ENCODE measurements around the gene JAZF1. TPM values are rescaled to one million over a fixed set of nuclear protein-coding genes. Genes with fewer than 3 reads are reported as not detected.

Gene JAZF1
- total RNA-seq, 1 experiment from 2014 or later: 3.4 TPM

DNA sequence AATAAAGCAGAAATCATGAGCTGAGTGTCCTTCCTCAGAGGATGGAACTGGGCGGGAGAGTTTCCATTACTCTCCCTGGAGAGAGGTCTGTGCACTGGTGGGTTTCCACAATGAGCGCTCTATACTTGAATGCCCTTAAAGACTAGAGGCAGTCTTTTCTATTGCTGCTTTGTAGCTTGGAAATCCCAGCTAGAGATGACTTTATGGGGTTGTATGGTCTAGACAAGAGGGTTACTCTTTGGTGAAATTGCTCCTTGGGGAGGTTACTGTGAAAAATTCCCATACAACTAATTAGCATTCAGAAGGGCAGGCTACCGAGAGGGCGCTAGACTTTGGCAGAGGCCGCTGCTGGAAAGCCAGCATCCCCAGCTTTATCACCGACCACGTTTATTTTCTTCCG lies 303.8 kb downstream of the JAZF1 start (continued):
- TF ChIP-seq, protein P1, sequence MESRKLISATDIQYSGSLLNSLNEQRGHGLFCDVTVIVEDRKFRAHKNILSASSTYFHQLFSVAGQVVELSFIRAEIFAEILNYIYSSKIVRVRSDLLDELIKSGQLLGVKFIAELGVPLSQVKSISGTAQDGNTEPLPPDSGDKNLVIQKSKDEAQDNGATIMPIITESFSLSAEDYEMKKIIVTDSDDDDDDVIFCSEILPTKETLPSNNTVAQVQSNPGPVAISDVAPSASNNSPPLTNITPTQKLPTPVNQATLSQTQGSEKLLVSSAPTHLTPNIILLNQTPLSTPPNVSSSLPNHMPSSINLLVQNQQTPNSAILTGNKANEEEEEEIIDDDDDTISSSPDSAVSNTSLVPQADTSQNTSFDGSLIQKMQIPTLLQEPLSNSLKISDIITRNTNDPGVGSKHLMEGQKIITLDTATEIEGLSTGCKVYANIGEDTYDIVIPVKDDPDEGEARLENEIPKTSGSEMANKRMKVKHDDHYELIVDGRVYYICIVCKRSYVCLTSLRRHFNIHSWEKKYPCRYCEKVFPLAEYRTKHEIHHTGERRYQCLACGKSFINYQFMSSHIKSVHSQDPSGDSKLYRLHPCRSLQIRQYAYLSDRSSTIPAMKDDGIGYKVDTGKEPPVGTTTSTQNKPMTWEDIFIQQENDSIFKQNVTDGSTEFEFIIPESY (IDR thresholded peaks at IDR 0.05; ENCODE audit: extremely low read depth, insufficient replicate concordance, low read length): no peak
- TF ChIP-seq, protein P2, sequence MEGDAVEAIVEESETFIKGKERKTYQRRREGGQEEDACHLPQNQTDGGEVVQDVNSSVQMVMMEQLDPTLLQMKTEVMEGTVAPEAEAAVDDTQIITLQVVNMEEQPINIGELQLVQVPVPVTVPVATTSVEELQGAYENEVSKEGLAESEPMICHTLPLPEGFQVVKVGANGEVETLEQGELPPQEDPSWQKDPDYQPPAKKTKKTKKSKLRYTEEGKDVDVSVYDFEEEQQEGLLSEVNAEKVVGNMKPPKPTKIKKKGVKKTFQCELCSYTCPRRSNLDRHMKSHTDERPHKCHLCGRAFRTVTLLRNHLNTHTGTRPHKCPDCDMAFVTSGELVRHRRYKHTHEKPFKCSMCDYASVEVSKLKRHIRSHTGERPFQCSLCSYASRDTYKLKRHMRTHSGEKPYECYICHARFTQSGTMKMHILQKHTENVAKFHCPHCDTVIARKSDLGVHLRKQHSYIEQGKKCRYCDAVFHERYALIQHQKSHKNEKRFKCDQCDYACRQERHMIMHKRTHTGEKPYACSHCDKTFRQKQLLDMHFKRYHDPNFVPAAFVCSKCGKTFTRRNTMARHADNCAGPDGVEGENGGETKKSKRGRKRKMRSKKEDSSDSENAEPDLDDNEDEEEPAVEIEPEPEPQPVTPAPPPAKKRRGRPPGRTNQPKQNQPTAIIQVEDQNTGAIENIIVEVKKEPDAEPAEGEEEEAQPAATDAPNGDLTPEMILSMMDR (IDR thresholded peaks at IDR 0.05 in 2 of 3, conservative IDR thresholded peaks at IDR 0.05 in 1 of 3; ENCODE audit: borderline replicate concordance in 1 of 3, insufficient read depth in 1 of 3, low read depth in 2 of 3, low read length in 2 of 3): no peak
- TF ChIP-seq FOSL1 (IDR thresholded peaks at IDR 0.05; ENCODE audit: low read depth): no peak
- TF ChIP-seq SIN3A (IDR thresholded peaks at IDR 0.05; ENCODE audit: low read depth): no peak

DNA sequence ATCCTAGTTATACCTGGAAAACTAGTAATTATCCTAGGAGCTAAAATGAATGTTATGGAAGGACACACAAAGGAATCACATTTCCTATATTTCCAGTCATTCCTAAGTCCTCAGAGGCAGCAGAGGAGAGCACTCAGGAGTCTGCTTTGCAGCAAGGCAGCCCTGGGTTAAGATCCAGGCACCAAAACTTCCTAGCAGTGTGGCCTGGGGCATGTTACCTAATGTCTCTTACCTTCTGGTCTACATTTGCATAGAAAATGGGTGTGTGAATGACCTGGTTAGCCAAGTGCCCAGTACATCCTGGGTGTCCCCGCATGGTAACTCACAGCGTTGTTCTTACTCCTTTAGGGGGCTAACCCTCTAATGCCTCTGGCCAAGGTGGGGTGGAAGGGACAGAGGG lies 304.8 kb downstream of the JAZF1 start:
- no peaks in the 10 kb centered on the region for H3K9me3 ChIP-seq (ENCODE audit: control insufficient read depth in 1 of 2, insufficient read depth in 1 of 2, low read depth in 1 of 2, low read length in 2 of 2)
- ATAC-seq (no peak), DNase-seq (ENCODE audit: low read depth, low spot score) (no peak)
- no peaks in the 10 kb centered on the region for H4K20me1 ChIP-seq (ENCODE audit: insufficient read depth)
- H3K4me1 ChIP-seq (ENCODE audit: control insufficient read depth in 1 of 2, insufficient read depth in 2 of 2, low read length in 2 of 2): peaks cover 6 to 8% of the 10 kb centered on the region in 2 experiments; a peak in 2 of 4 replicates
- no peaks in the 10 kb centered on the region for H3K36me3 ChIP-seq (ENCODE audit: control insufficient read depth in 1 of 2, insufficient read depth in 2 of 2, low read length in 2 of 2)
- H3K79me2 ChIP-seq (ENCODE audit: insufficient read depth, low read length): no peaks in the 10 kb centered on the region
- H3K4me3 ChIP-seq (replicated peaks in 1 of 2; ENCODE audit: low read depth in 1 of 2, low read length in 2 of 2): no peak overlapping the region
- ChIA-PET RAD21 (ENCODE audit: low non-redundant PET in 1 of 2, low total read pairs in 2 of 2, uncharacterized antibody in 2 of 2, unreplicated experiment in 2 of 2) (no interaction called here), CTCF (no interaction called here), POLR2A (no interaction called here)
- no peak overlapping the region for H3K9ac ChIP-seq (ENCODE audit: low read length)
- H3K27me3 ChIP-seq (ENCODE audit: insufficient read depth, low read length): no peaks in the 10 kb centered on the region
- H3K4me2 ChIP-seq (ENCODE audit: low read length): no peak overlapping the region
- no peak overlapping the region for H3K27ac ChIP-seq (ENCODE audit: low read depth, low read length)
- no TSS peak for BruUV-seq (replicated peaks)
- H2AFZ ChIP-seq (ENCODE audit: low read depth, low read length, poor library complexity, severe bottlenecking): no peak overlapping the region
- no peaks in the 10 kb centered on the region for H3K9me2 ChIP-seq (ENCODE audit: insufficient read depth)
- intact Hi-C loops (cut with micrococcal nuclease): no loop called here
- TF ChIP-seq SRF (IDR thresholded peaks at IDR 0.05; ENCODE audit: low read depth) (no peak), TCF7L2 (IDR thresholded peaks at IDR 0.05; ENCODE audit: borderline replicate concordance, extremely low read depth, insufficient read depth, insufficient read length) (no peak), JUND (IDR thresholded peaks at IDR 0.05) (no peak), SP1 (IDR thresholded peaks at IDR 0.05; ENCODE audit: low read depth) (no peak), POLR2AphosphoS5 (IDR thresholded peaks at IDR 0.05; ENCODE audit: low read depth, low read length) (no peak), CBX3 (IDR thresholded peaks at IDR 0.05; ENCODE audit: low read depth) (no peak), ZNF274 (IDR thresholded peaks at IDR 0.05; ENCODE audit: low read depth, low read length) (no peak), RAD21 (IDR thresholded peaks at IDR 0.05; ENCODE audit: low read depth) (no peak), EZH2phosphoT487 (IDR thresholded peaks at IDR 0.05; ENCODE audit: borderline replicate concordance) (no peak)
- TF ChIP-seq, protein P3, sequence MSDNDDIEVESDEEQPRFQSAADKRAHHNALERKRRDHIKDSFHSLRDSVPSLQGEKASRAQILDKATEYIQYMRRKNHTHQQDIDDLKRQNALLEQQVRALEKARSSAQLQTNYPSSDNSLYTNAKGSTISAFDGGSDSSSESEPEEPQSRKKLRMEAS (IDR thresholded peaks at IDR 0.05): no peak
- TF ChIP-seq, protein P4, sequence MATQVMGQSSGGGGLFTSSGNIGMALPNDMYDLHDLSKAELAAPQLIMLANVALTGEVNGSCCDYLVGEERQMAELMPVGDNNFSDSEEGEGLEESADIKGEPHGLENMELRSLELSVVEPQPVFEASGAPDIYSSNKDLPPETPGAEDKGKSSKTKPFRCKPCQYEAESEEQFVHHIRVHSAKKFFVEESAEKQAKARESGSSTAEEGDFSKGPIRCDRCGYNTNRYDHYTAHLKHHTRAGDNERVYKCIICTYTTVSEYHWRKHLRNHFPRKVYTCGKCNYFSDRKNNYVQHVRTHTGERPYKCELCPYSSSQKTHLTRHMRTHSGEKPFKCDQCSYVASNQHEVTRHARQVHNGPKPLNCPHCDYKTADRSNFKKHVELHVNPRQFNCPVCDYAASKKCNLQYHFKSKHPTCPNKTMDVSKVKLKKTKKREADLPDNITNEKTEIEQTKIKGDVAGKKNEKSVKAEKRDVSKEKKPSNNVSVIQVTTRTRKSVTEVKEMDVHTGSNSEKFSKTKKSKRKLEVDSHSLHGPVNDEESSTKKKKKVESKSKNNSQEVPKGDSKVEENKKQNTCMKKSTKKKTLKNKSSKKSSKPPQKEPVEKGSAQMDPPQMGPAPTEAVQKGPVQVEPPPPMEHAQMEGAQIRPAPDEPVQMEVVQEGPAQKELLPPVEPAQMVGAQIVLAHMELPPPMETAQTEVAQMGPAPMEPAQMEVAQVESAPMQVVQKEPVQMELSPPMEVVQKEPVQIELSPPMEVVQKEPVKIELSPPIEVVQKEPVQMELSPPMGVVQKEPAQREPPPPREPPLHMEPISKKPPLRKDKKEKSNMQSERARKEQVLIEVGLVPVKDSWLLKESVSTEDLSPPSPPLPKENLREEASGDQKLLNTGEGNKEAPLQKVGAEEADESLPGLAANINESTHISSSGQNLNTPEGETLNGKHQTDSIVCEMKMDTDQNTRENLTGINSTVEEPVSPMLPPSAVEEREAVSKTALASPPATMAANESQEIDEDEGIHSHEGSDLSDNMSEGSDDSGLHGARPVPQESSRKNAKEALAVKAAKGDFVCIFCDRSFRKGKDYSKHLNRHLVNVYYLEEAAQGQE (IDR thresholded peaks at IDR 0.05; ENCODE audit: low read depth): no peak
- TF ChIP-seq, protein P2 (IDR thresholded peaks at IDR 0.05 in 2 of 3, conservative IDR thresholded peaks at IDR 0.05 in 1 of 3; ENCODE audit: borderline replicate concordance in 1 of 3, insufficient read depth in 1 of 3, low read depth in 2 of 3, low read length in 2 of 3): no peak
